HG03432 (cell line): ENCODE data around the gene SLC22A7.

Source experiments
- ATAC-seq: cut with Tn5 transposase; IDR thresholded peaks from one replicate; pipeline ENCODE4 v1.9.1; 2021; ENCODE audit warnings: mild to moderate bottlenecking, moderate library complexity; ENCODE audit not compliant: unreplicated experiment

Gene SLC22A7

DNA sequence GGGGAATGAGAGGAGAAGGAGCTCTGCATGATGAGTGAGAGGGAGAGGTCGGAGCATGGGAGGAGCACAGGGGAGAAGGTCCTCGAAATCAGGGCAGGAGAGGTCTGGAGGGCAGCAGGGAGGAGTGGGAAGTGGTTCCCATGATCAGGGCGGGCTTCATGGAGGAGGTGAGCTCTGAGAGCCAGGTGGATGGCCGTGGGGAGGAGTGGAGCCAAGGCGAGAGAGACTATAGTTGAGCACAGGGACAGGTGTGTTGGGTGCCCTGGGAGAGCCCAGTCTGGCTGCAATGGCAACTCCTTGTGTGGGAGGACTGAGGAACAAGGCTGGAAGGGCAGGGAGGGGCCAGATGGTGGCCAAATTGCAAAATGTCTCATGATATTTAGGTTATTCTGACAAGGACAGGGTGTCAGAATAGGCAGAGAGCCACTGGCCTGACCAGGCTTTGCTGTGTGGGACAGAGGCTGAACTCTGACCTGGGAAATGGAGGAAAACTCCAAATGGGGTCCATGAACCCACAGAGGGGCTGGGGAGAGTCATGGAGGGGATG, 33.4 kb upstream of the SLC22A7 start:
- ATAC-seq = no peak

DNA sequence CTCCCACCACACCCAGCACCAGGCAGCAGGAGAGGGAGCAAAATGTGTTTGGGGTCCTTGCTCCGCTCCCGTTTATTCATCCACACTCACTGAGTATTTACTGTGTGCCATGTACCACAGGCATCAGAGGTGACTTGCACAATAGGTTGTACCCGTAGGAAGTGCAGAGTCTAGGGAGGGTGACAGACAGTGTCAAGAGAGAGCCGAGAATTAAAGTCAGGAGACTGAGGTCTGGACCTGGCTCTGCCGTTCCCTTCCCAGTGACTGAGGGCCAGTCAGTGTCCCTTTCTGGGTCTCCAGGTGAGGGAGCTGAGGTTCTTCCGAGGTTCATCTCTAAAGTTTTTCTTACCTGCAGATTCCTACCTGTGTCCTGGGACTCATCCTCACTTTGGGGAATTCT, 32.5 kb upstream of the SLC22A7 start:
- ATAC-seq = no peak

DNA sequence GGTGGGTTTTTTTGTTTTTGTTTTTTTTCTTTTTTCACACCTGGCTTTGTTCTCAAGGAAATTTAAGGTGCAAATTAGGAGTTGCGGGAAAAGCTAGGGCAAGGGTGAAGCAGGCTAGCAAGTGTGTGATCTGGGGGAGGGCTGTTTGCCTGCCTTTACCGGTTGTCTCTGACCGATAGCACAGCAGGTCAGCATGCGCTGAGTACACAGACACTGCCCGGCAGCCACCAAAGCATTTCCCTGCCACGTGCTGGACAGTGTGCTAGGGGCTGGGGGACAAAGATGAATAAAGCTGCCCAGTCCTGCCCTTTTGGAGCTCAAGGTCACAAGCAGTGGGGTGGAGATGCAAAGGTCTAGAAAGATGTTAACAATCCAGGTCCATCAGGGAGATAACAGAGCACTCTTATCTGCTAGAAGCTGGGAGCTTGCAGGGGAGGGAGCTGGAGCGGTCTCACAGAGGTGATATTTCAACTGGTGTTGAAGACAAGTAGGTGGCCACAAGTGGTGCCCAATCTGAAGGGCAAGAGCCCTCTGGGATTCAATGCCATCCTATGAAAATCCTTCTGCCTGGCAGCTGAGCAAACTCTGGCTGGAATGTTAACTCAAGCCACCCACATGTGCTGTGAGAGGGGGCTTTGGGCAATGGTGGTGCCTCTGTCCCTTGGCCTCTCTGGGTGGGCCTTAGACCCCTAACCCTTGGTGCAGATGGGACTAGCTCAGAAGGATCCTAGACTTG, 30.3 kb upstream of the SLC22A7 start:
- ATAC-seq = no peak

DNA sequence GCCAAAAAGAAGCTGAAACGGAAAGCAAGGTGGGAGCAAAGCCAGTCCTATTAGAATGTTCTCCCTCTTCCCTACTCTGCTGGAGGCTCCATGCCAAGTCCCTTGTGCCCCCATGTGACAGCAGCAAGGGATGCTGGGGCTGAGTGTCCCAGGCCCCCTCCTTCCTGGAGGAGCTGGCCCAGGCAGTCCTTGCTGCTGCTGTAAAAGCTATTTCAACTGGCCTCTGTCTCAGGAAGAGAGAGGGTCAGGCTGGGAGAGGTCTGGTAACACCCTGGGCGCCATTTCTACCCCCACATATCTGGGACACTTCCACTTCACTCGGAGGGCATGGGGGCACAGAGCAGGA, 29.7 kb upstream of the SLC22A7 start:
- no peak for ATAC-seq

DNA sequence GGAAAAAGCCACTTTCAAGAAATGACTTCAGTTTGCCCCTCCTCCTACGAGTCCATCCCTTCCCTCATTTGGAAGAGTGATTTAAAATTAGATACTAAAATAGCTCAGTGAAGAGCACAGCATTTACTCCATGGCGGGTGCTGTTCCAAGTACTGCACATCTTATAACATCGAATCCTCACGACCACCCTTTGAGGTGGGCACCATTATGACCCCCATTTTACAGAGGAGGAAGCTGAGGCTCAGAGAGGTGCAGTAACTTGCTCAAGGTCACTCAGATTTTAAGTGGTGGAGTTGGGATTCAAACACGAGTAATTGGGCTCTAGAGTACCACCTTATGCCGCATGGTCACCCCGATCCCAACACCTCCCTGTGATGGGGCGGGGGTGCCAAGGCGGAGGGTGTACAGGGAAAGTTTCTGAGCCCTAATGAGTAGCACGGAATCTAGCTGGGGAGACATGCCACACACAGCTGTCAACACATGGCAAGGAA, 29.2 kb upstream of the SLC22A7 start:
- no peak for ATAC-seq

DNA sequence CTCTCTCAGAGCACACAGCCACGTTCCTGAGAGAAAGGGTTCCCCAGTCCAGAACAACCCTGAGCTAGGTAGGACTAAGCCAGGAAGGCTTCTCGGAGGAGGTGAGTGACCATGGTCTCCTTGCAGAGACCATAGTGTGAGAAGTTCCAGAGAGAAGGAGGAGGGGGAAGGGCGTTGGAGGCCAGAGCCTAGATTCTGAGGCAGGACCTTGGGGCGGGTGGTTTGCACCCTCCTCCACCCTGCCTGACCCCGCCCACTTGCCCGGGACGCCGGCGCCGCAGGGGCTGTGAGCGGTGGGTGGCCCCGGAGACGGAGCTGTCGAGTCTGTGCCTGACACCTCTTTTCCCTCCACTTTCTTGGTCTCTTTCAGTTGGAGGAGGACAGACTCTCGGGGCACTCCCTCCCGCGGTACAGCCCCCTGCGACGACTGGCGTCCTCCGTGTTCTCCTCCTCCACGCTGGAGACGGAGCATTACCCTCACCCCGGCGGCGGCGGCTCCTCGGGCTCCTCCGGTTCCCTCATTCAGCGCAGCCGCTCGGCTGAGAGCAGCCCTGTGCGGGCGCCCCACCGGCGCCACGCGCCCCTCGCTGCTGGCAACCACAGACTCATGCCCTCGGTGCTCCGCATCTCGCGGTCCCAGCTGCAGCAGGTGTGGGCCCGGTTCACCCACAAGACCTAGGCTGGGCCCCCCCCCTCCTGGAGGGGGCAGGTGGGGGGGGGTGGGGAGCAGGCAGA, 28.6 kb upstream of the SLC22A7 start:
- no peak for ATAC-seq

DNA sequence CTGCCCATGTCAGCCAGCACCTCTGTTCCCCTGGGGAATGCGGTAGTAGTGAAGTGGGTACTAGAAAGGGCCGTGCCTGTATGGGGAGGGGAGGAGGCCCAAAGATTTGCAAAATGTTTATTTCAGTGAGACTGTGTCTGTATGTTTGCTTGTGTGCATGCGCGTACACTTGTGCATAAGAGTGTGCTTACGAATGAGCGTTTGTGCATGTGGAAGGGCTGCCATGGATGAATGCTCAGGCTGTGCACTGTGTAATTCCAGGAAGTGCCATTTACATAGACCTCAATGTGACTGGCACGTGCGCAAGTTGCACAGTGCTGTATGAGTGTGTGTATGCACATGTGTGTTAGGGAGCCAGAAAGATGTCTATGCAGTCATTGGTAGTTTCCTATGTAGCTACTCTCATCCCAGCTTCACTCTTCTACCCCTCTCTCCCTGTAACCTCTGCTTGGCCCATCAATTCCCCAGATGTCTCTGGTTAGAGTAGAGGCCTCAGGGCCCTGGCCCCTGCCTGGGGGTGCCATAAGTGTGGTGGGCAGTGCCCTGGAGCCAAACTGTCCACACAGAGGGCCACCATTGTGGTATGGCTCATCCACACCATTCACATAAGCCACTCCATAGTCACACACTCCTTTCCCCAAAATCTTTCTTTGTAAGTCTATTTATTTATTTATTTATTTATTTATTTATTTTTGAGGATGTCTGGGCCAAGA, 26.8 kb upstream of the SLC22A7 start:
- ATAC-seq = no peak

DNA sequence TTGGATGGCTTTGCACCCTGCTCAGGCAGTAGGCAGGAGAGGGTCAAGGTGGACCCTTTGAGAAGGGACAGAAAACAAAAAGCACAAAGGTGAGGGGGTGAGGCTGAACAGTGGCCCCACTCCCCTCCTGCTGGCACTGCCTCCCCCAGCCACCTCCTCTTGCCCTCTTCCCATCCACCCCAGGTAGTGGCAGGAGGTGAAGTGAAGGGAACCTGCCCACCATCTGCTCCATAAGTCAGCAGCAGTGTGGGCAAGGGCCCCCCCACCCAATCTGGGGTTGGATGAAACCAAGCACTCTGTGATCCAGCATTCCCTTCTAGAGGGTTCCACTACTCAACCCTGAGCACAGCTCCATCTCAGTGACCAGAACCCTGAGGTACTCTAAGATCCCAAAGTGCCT, 26.1 kb upstream of the SLC22A7 start:
- no peak for ATAC-seq

DNA sequence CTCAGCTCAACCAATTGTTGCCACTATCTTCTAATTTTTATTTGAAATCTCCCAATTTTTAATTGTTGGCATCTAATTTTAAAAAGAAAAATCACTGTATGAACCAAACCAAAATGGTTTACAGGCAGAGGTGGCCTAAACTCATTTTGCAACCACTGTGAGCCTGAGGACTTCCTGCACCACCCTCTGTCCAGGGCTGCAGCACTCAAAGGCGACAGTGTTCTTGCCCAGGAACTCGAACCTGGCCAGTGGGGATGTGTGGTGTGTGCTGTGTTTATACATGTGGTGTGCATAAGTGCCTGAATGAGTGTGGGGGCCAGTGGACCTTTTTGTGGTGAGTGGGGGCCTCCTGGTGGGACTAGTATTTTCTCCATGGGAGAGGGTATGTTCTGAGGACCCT, 24.4 kb upstream of the SLC22A7 start:
- ATAC-seq = no peak

DNA sequence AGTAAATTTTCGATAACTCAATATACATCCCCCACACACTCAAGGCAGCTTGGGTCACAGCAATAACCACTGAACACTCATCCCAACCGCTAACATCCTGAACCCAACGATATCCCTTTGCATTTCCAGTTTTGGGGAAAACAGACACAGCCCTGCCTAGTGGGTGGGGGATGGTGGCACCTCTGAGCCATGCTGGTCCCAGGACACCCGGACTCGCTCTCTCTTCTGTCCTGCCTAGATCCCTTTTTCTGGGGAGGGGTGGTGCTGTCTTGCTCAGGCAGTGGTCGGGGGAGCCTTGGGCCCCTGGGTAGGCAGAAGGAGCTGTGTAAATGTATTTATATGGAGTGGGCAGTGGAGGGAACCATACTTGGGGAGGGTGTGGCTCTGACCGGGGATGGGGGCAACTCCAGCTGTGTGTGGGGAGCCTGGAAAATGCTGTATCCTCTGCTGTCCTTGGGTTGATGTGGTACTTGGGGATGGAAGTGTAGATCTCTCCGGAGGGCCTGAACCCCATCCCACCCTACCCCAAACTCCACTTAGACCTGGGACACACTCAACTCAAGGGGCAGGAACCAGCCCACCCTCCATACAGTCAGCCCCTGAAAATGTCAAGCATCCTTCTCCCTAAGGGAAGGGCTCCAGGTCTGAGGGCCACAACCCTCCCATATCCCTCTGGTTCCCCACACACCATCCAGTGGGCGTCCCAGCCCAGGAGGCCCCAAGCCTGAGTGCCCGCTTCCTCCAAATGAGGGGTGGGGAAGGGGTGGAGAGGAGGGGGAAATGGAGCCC, 23.7 kb upstream of the SLC22A7 start:
- ATAC-seq = no peak

DNA sequence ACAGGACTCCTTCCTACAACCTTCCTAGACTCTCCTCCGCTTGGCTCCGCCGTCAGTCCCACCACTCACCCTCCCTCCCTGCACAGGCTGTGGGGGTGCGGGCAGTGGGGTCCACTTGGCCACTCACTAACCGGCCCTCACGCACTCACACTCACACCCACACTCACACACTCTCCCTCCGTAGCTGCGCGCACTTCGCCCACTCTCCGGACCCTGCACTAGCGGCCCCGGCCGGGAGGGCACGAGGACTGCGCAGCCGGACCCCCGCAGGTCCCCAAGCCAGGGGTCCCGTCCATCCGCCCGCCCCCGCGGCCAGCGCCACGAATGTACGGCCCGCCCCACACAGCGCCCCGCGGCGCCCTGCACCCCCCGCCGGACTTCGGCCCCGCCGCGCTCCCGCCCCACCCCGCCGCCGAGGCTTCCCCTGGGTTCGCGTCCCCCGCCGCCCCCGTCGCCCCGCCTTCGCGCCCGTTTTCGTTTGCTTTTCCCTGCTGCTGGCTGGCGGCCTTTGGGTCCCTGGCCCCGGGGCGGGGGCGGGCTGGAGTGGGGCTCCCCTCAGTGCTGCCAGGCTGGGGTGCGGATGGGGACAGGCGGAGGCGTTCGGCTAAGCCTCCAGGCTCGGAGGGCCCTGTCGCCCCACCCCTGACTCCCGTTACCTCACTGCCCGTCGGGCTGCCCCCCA, 23.0 kb upstream of the SLC22A7 start:
- ATAC-seq = no peak

DNA sequence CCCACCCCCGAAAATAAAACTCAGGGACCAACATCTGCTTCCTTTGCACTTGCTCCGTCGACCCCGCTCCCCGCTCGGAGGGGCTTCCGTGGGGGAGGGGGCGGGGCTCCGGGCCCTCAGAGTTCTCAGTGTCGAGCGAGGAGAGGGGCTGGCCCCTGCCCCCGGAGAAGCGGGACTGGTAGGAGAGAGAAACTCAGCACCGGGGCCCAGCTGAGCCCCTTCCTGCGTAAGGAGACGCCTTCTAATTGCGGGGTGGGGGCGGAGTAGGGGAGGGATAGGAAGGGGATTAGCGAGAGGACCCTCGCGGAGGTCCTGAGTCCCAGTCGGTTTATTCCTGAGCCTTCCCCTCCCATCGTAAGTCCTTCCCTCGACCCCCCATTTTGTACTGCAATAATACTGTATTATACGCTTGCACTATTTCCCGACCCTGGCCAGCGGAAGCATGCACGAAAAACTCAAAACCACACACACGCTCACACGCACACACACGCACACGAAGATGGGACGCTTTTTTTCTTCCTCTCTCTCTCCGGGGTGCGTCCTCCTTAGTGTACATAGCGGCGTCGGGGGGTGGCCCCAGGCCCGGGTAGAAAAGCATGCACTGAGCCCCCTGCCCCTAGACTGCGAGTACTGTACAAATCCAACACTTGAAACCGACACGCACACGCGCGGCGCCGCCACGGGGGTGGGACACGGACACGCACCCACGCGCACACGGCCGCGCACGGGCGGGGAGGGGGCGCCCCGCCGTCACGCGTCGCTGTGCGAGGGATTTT, 22.1 kb upstream of the SLC22A7 start:
- no peak for ATAC-seq

DNA sequence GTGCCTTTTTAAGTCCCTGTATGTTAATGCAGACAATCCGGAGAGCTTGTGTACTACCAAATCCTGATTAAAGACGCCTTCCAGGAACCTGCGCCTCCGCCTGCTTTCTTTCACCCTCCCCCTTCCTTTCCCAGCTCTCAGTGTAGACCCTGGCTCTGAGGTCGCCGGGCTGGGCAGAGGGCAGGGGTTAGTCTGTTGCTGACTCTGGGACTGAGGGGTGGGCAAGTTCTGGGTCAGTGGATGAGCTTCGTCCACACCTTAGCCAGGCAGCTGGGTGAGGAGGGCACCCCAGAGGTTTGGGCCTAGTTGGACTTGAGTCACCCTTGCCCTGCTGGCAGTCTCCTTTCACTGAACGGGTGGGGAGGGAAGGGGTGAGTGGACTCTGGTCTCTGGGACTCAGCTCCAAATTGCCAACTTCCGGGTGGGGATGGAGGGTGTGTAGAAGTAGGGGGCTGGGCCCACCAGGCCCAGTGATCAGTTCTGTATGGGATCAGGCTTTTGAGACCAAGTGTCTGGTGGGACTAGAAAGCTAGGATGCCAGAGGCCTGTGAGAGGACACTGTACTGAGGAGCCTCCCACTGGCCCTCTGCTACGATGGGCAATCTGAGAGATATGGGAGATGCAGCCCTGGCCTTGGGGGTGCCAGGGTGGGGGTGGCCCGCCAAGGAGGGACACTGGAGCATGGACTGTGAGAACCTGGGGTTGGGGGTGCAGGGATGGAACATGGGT, 21.3 kb upstream of the SLC22A7 start:
- ATAC-seq = no peak

DNA sequence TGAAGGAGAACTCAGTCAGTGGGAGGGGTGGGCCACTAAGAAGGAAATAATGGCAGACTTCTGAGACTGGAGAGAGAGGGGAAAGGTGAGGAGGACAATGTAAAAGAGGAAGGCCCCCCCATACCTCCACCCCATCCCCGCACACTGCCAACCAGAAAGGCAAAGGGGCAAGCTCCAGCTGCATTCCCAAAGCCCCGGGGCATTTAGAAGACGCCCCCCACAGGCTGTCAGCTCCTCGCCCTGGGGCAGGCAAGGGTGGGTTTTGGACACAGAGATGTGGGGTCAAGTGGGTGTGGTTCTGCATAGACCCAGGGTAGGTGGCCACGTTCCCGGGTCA, 20.8 kb upstream of the SLC22A7 start:
- ATAC-seq = no peak

DNA sequence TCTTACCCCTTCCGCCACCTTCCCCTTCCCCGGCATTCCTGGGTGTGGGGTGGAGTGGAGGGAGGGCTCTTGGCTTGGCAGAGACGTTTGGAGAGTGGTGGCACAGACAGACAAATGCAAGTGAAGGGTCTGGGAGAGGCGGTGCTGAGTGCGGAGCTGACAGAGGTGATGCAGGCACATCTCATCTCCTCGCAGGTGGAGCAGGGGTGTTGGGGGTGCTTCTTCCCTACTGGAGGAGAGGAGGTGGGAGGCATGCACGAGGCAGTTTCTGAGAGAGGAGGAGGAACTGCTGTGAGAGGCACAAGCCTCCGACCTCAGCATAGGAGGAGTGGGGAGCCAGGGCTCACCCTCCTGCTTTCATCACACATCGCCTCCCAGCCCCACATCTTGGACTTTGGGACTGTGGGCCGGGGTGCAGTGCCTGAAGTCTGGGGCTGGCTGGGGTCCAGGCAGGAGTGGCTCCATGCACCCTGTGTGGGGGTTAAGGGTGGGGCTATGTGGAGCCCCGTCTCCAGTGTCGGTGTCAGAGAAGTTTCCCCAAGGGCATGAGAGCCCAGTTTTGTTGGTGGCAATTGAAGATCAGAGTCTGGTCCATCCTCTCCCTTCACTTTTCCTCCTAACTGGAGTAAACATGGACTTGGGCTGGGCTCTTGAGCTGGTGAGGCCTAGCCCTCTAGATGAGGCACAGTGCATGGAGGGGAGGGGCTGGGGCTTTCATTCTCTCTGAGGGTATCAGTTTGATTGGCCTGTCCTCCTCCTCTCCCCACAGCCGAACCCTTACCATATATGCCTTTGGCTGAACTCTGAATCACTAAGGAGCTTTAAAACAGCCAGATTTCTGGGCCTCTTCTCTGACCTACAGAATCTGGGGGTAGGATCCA, 20.2 kb upstream of the SLC22A7 start:
- ATAC-seq = no peak

DNA sequence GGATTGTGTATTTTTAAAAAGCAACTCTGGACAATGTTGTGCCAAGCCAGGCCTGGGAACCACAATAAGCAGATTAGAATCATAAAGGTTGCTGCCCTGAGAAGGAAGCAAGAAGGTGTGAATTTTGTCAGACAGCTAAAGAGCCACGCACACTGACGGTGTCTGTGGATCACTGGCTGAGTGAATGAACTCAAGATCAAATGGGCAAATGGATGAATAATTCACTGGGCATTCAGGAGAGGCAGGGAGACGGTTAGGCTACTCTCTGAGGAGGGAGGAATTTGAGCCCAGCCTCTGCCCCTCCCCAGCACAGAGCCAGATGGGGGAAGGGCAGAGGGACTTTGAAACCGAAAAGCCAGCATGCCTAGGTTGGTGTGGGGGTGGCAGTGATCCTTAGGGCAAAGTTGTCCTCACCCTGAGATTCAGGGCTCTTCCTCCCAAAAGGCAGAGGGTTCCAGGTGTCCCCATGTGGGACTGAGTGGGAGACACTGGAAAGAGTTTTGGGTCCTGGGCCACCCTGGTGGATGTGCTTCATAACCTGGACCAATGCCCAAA, 19.5 kb upstream of the SLC22A7 start:
- ATAC-seq = no peak

DNA sequence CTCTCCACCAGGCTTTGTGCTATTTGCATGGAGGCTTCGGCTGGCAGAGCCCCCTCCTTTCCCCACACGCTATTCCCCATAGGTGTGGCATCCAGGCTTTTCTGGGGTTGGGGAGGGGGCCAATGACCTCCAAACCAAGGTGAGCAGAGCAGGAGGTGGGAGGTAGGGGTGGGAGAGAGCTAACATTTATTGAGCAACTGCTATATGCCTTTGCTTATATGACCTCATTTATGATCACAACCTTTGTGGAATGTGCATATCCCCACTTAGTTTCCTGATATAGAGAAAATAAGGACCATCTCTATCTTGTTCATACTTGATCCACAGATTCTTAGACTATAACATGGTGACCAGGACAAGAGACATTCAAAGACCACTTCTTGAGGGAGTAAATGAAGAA, 17.8 kb upstream of the SLC22A7 start:
- ATAC-seq = no peak

DNA sequence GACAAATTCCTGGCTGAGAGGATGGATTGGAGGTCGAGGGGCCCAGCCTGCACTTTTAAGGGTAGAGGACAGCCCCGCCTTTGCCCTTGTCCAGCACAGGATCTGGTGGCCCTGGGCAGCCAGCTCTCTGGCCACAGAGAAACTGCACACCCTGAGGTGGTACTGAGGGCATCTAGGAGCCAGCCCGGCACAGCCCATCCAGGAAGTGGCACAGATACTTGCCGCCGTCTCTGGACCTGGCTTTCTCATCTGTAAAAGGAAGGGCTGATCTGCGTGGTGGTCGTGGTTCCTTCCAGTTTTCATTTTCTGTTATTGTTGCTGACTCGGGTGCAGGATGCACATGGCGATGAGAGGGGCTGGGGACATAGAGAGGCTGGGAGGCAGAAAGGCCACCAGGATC, 16.0 kb upstream of the SLC22A7 start:
- ATAC-seq = no peak
